NCI-H146 treated with DMSO at 0.1 percent for 48 hours (cell line): ENCODE measurements around the gene NRIP3.

ENCODE experiments used
- DNase-seq: peaks from one replicate; lab custom pipeline; 2025; ENCODE audit not compliant: unreplicated experiment; lab: John Stamatoyannopoulos, UW

NRIP3 gene

GRCh38 chr11:8933931-8934330 is 69.9 kb downstream of the NRIP3 start:
- DNase-seq = no peak

DNA sequence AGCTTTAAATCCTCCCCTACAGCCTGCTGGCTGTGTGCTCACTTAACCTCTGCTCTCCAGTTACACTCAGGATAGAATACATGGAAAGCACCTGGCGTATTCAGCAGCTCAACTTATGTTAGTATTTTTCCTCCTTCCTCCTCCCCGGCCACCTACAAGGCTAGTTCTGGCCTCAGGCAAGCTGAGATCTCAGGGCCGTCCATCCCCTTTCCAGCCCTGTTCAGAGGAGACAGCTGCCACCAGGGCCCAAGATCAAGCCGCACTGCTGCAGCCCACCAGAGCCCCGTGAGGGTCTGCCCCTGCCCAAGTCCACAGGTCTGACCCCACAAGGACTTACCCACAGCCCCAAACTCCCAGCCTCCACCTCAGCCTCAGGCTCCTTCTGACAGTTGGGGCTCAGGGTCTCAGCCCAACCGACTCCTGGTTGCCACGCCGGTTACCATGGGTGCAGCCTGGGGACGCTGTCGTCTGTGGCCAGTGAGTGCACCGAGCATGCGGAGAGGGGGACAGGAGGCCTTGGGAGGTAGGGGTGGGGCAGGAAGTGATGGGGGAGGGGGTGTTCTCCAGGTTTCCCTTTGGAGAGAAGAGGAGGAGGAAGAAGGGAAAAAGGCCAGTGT is 71.1 kb downstream of the NRIP3 start, which contains the start of gene C11orf16:
C11orf16 (minus strand) TSS at position 384 of the 617 bp plus-strand sequence. CDS start 639 bp downstream, outside the sequence.
- DNase-seq = peak; percentile 9
